EH (cell line): ENCODE data around the gene IFI16.

Experiments
- DNase-seq: peaks from one replicate; pipeline ENCODE4 v3.0.0-alpha.2; 2015; ENCODE audit warnings: low read depth

The IFI16 gene

DNA sequence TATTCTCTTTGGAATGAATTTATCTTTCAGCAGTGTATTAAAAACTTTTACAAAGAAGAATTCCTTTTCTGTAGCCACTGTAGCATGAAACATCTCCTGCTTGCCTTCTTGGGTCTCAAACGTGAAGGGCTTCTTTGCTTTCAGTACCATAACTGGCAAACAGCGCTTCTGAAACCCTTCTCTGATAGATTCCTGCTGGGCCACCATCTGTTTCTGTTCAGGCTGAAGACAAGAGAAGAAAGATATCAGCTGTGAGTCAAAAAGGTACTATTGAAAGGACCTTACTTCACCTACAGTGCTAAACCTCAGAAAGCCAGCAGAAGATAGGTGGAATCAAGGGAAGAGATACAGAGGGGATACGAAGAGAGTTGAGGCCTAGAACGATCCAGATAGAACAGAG, 56.4 kb downstream of the IFI16 start:
- DNase-seq: no peak

DNA sequence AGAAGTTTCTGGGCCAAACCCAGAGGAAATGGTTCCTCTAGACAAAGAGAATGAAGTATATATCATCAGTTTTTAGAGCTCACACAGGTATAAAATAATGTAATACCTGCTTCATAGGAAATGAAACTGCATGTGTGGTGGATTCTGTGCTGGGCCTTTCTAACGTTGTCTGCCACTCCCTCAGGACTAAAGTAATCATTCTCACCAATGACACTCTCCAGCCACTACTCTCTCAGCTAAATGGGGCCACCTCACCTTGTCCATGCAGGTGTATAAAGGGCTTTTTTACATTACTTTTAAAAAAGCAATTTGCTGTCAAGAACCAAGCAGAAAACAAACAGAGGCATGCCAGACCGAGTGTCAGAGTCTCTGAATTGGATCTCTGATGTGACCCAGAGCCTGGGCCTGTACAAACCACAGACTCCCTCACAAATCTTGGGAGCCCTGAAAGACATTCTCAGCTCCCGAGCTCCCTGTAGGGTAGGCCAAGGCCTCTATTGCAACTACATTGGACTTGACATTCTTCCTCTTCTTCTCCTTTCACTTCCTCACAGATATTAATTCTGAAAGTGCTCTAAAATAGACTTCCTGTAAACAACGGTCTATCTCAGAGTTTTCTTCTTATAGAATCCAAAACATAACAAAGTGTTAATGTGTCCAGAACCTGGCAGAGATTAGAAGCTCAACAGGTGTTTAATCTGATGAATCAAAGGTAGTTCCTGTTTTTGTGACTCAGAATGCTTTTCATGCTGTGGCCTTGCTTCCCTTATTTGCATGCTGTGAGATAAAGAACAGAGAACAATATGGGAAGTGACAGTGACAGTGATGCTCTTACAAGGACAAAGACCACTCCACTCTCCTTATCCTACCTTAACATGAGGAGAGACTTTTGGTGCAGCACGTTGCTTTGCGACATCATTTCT, 58.3 kb downstream of the IFI16 start:
- no peak for DNase-seq

DNA sequence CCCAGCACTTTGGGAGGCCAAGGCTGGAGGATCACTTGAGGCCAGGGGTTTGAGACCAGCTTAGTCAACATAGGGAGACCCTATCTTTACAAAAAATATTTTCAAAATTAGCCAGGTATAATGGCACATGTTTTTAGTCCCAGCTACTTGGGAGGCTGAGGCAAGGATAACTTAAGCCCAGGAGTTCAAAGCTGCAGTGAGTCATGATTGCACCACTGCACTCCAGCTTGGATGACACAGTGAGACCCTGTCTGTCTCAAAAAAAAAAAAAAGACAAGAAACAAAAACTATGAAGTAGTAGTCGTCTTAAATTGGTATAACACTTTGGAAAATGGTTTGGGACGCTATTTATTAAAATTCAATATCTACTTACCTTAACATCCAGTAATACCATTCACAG, 59.2 kb downstream of the IFI16 start:
- DNase-seq: peak; percentile 52

DNA sequence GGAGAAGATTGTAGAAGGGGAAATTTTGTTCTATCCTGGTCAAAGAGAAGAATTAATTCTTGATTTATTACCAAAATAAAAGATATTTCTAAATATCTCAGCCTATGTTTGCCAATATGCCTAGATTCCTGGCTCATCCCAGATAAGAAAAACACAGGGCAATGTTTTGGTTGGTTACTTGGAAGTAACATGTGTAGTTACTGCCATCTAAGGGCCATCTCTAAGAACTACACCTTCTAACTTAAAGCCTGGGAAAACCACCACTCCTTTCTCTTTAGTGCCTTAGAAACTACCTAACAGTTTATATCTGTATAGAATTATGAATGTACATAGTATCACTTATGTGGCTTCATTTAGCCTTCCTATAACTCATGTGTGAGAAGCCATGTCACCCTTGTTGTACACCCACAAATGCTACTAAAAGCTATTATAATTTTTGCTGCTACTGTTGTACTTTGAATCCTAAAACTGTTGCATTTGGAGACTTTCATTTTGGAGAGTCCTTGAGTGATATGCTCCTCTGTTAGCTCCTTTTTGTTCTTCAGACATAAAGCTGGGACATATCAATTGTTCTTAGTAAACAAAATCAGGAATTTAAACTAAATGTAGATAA, 62.4 kb downstream of the IFI16 start:
- peak; percentile 71 for DNase-seq

DNA sequence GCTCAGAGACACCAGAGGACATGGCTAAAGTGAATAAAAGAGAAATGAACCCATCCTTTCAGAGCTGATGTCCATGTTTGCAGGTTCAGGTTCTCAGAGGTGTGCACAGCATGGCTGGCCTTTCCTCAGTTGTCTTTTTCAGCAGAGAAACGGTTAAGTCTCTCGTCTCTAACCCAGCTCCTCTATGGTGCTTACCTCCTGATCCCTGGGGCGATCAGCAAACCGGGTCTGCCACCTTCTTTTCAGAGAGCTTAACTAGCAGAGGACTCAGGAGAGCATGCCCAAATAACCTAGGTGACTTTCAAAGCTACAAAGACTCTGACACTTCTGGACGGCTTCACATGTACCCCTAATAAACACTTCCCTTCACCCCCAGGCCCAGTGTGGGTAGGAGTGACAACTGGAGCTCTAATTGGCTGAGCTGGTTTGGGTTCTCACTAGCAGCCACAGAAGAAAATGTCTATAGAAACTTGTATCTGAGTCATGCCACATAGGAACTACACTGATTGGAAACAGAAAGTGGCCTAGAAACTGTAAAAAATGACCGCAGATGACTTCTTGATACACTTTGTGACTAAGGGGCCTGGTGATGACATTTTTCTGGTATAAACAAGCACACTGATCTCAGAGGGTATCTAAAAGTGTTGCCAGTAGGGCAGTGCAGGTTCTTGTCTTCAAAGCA, 66.9 kb downstream of the IFI16 start, which contains the start of gene AIM2:
TSS of gene AIM2 (minus strand) at position 329 of the 682 bp plus-strand sequence. CDS start 3,267 bp downstream, outside the sequence.
- DNase-seq: peak; percentile 80

DNA sequence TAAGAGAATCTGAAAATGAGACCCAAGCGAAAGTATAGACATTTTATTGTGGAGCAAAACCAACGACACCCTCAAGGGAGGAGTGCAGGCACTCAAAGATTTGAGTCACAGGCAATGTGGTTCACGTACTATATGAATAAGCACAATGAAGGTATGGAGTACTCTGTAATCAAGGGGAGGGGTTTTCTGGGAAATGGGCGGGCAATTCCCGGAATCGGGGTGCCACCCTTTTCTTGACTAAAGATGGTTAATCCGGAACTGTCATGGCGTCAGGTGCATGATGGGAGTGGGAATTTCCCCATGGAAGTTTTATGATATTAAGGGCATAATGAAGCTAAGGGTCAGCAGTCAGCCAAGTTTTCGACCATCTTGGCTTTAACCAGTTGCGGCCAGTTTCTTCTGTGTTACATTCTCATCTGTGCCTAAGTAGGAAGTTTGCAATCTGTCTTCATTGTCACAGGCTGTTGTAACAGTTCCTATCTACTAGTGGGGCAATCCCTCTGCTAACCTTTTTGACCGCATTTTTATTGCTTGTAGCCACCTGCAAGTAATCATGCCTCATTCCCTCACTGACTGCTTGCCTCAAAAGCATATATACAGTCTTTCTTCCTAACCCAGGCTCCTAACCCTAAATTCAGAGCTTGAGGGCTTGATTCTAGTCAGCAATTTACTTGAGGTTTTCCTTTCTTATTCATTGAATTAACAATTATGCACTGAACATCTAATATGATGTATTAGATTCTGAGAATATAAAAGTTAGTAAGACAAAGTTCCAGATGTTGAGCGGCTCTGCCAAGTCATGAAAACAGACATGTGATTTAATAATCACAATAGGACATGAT, 67.6 kb downstream of the IFI16 start:
- DNase-seq: no peak

DNA sequence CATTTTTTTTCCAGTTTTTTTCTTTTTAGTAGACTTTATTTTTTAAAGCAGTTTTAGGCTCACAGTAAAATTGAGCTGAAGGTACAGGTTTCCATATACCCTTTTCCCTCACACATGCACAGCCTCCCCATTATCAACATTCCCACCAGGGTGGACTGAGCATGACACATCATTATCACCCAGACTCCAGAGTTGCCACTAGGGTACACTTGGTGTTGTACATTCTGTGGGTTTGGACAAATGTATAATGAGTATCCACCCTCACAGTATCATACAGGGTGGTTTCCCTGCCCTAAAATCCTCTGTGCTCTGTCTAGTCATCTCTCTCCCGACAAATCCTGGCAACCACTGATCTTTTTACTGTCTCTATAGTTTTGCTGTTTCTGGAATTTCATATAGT, 69.8 kb downstream of the IFI16 start:
- no peak for DNase-seq

DNA sequence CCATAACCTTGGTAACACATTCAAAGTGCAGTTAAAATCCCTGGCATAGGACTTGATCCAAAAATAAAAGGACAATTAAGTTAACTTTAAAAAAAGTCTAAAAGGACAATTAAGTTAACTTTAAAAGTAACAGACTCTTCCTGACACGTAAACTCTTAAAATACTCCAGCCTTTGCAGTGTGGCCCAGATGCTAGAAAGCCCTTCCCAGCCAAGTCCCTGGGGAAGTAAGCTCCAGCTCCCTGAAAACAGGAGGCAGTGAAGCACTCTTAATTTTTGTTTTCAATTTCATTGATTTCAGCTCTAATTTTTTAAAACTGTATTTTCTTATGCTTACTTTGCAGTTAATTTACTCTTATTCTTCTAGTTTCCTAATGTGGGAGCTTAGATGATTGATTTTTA, 71.9 kb downstream of the IFI16 start:
- no peak for DNase-seq

DNA sequence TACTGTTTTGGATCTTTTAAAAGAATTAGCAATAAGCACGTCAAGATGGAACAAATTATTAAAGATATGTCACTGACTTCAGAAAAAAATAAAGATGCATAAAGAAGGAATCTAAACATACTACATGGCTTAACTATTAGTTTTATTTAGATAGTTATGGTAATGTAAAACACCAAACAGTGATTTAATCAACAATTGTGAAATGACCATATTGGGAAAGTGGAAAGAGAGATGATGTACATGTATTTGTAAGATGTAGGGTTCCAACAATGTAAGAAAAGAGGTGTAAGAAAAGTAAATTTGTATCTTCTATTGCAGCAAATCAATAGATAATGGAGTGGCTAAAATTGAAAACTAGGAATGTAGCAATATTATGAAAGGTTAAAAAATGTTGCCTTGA, 73.3 kb downstream of the IFI16 start:
- no peak for DNase-seq

DNA sequence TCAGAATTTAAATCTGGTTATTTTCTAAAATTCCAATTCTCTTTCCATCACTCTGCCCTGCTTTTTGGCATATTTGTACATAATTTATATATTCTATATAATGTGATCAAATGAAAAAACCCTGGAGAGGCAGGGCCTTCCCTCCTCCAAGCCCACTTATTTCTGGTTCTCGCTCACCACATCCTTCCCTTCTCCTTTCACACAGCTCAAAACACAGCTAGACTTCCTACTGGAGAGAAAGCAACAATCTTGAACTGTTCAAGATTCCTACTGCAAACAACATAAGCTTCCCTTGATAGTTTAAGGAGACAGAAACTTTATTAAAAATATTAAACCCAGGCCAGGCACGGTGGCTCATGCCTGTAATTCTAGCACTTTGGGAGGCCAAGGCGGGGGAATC, 74.4 kb downstream of the IFI16 start:
- no peak for DNase-seq

DNA sequence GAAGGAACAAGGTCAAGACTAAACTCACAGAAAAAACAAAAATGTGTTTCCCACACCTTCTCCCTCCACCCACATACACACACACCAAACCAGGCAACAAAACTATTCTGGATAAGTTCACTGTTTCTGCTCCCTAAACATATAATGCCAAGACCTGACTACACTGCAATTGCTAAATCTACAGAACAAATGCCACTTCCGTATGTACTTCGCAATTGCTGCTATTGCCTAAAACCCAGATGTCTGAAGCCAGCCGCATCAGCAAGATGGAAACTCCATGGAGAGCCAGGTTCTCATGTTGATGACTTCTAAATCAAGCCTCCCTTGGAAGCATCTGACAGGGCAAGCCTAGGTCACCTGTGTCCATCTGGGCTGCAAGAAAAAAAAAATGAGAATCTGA, 75.2 kb downstream of the IFI16 start:
- DNase-seq: no peak

DNA sequence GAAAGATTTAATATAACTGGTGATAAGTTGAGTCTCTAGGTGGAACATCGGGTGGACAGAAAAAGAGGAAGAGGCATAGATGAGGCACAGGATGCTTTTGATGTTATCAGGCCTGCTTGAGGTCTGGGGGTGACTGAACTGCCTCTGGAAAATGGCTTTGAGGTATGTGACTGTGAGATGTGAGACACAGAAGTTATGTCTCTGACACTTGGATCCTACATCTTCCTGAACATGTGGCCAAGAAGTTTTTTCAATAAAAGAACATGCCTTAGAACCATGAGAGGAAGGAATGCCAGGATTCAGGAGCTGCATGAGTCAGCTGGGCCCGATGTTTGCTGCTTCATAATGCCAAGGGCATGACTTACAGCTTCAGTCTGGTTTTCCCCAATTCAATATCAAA, 78.3 kb downstream of the IFI16 start:
- peak; percentile 91 for DNase-seq

DNA sequence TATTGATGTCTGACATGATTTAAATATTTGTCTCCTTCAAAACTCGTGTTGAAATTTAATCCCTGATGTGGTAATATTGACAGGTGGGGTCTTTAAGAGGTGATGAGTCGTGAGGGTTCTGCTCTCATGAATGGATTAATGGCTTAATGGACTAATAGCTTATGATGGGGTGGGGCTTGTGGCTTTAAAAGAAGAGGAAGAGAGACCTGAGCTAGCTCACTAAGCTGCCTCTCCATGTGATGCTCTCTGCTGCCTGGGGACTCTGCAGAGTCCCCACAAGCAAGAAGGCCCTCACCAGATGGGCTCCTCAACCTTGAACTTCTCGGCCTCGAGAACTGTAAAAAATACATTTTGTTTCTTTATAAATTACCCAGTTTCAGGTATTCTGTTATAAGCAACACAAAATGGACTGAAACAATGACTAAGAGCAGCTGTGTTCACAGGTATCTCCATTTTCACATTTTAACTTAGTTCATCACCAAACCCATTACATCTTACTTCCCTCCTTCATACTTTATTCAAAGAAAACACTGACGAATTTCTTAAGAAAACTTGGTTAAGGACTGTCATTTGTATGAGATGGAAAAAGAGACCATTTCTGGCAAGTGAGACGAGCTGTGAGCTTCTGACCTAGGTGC, 79.0 kb downstream of the IFI16 start:
- no peak for DNase-seq

DNA sequence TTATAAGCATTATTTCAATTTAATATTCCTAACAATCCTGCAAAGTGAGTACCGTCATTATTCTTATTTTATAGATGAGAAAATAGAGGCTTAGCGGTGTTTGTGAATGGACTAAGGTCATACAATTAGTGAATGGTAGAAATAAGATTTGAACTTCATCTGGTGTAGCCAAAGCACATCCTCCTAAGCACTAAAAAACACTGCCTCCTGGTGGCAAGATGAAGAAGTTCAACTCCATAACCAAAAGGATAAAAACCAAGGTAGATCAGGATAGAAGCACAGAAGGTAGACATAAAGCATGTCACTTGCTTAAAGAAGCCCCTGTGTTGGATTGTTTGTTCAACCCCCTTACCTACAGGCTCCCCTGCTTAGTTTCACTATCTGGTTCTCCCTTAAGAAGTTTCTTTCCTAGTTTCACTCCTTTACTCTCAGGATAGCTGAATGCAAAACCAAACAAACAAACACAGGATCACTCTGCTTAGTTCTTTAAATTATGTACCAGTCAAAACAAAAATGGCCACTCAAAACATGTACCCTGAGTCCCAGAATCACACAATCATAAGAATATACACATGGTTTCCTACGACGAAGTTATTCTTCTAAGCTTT, 79.6 kb downstream of the IFI16 start:
- no peak for DNase-seq

DNA sequence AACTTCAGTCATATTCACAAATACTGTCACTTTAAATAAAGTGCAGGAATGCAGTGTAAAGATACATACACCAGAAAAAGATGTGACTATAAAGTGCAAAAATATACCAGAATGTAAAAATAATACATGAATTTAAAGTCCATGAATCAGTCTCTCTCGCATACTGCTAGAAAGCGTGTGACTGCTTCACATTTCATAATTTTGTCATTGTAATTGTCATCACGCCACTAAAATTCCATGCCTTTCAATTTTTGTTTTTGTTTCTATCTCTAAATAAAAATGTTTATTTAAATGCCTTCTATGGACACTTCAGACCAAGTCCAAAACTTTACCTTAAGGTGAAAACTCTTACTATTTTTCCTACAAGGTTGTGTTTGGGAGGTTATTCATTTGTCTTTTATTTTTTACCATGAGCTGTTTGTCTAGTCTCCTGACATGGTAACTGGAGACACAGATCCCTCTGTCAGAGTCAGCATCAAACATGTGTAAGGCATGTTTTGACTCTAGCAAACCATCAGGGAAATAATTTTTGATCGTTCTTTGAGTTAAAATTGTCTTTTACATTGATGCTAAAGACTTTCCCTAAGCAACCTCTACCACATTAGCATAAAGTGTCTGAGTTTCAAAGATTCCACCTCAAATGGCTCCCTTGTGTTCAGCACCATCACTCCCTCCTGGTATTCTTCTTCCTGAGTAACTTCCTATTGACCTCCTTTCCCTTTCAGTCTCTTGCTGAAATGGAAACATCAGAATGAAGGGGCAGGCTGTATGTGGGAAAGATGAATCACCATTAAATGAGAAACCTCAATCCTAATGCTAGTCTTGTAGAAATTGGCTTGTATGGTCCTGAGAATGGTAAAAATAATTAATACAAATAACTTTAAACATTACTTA, 80.8 kb downstream of the IFI16 start:
- DNase-seq: peak; percentile 52

DNA sequence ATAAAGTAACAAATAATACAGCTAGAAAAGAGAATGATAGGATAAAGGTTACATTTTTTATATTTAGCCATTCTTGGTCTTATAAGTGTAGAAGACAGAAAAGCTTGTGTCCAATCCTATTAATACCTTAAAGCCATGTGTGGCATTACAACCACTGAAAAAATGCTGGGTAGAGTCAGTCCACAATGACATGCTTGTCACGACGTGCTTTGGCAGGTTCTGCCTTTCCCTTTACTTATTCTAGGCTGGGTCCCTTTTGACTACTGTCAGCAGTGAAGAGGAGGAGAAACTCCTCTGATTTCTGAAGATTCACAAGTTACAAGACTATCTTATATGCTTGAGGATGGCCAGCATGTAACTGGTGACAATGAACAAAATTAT, 81.5 kb downstream of the IFI16 start:
- DNase-seq: no peak

DNA sequence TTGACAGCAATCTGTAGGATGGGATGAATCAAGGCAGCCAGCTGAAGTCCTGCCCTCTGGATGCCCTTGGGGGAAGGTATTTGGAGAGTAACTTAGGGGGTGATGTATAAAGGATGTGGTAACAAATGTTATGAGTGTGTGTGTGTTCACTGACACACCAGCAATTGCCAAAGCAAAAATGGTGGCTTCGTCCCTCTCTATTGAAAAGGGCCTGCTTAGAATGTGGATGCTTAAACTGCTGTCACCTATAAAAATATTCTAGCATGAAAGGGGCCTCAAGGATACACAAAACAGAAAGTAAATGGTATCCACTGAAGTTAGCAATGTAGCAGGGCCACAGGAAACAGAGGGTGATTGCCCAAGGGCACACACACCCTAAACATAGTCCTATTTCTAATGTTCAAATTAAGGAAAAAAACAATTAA, 81.9 kb downstream of the IFI16 start:
- DNase-seq: peak; percentile 63

DNA sequence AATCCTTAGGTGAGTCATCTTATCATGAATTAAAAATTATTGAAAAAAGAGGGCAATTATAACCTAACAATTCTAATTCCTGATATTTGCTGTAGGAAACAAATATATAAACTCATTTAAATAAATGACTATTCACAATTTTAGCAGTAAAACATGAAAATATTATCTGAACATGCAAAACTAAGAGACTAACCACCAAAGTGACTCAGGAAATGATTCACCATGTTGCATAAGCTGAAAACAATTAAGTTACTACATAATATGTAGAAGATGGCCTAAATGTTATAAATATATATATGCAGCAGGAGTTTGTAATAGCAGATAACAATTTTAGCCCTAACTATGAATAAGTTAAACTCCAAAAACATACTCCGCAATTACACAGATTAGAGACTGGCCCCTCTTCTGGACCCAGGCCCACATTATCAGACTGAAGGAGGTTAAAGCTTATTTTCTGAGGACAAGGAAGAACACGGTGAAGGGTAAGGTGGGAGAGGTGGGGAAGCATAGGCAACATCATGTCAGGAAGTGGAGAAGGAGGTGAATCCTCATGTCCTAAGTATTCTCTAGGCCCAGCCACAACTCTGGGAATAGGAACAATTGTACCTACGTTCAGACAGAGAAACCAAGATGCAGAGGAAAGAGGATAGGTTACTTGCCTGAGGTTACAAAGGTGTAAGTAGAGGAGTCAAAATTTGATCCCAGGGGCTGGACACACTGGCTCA, 82.5 kb downstream of the IFI16 start:
- peak; percentile 80 for DNase-seq

DNA sequence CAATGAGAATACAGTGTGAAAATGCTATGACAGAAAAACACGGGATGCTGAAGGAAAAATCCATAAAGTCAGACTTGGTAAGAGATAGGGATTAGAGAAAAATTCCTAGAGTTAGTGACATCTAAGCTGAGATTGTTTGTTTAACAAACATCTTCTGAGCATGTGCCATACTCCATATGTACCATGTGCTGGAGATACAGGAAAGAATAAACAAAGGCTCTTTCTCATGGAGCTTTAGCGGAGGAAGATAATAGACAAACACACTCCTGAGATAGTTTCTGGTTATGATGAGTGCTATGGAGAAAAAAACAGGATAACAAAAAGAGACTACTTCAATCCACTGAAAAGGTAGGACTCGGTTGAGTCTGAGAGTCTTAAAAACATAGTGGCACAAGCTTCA, 88.9 kb downstream of the IFI16 start:
- no peak for DNase-seq
